ENCODE data around the gene P3H4. TPM values are rescaled to one million over a fixed set of nuclear protein-coding genes. Genes with fewer than 3 reads are reported as not detected.

P3H4 gene
- total and polyA plus RNA-seq, 2 donors (not counting 3 experiments of a cell fraction or from before 2014, with no cell fraction given) = 39.2 to 58.3 TPM

DNA sequence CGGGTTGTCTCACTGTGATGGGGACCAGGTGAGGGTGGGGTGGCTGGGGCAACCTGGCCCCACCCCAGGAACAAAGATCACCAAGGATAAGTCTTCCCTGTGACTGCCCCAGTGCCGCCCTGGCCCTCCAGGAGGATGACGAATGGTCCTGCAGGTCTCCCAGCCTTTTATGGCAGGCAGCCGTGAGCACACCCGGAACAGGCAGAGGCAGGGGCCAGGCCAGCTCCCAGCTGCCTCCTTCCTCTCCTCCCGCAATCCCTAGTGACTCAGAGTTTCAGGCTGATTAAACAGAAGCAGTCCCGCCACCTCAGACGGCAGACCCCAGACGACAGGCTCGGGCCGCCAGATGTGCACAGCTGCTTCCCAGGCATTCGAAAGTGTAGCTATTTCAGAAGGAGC, 38.6 kb downstream of the P3H4 start:
- H3K79me2 ChIP-seq (ENCODE audit: control insufficient read depth, insufficient read depth, low read length) = no peaks in the 10 kb centered on the region
- H3K27me3 ChIP-seq (ENCODE audit: control insufficient read depth in 2 of 2, insufficient read depth in 2 of 2, low read length in 2 of 2) = no peaks in the 10 kb centered on the region
- no peaks in the 10 kb centered on the region for H3K9me1 ChIP-seq (replicated peaks; ENCODE audit: control insufficient read depth, extremely low read depth, insufficient read depth, low read length)
- peak; percentile 97 for FAIRE-seq
- BruUV-seq (replicated peaks) = no TSS peak
- H4K20me1 ChIP-seq (replicated peaks; ENCODE audit: control insufficient read depth, extremely low read depth, insufficient read depth, low read length) = no peaks in the 10 kb centered on the region
- TF ChIP-seq EZH2 (IDR thresholded peaks at IDR 0.05; ENCODE audit: borderline replicate concordance, low read depth, low read length, severe bottlenecking) = no peak
- TF ChIP-seq, protein P1, sequence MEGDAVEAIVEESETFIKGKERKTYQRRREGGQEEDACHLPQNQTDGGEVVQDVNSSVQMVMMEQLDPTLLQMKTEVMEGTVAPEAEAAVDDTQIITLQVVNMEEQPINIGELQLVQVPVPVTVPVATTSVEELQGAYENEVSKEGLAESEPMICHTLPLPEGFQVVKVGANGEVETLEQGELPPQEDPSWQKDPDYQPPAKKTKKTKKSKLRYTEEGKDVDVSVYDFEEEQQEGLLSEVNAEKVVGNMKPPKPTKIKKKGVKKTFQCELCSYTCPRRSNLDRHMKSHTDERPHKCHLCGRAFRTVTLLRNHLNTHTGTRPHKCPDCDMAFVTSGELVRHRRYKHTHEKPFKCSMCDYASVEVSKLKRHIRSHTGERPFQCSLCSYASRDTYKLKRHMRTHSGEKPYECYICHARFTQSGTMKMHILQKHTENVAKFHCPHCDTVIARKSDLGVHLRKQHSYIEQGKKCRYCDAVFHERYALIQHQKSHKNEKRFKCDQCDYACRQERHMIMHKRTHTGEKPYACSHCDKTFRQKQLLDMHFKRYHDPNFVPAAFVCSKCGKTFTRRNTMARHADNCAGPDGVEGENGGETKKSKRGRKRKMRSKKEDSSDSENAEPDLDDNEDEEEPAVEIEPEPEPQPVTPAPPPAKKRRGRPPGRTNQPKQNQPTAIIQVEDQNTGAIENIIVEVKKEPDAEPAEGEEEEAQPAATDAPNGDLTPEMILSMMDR (IDR thresholded peaks at IDR 0.05; ENCODE audit: extremely low read depth in 1 of 2, insufficient read depth in 1 of 2, low read depth in 1 of 2, low read length in 2 of 2) = no peak
- TF ChIP-seq GATA2 (IDR thresholded peaks at IDR 0.05; ENCODE audit: insufficient read depth, insufficient read length, low read depth, low read length) = no peak
- TF ChIP-seq, protein P2, sequence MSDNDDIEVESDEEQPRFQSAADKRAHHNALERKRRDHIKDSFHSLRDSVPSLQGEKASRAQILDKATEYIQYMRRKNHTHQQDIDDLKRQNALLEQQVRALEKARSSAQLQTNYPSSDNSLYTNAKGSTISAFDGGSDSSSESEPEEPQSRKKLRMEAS (IDR thresholded peaks at IDR 0.05; ENCODE audit: insufficient read depth, insufficient read length) = no peak
- TF ChIP-seq FOS (IDR thresholded peaks at IDR 0.05; ENCODE audit: borderline replicate concordance, insufficient read depth, low read length) = peak; percentile 74
- no peak for TF ChIP-seq POLR2A (IDR thresholded peaks at IDR 0.05; ENCODE audit: low read depth, low read length)
- peak; percentile 71 for TF ChIP-seq POLR2AphosphoS5 (IDR thresholded peaks at IDR 0.05; ENCODE audit: insufficient read depth, low read depth, low read length)
- TF ChIP-seq JUN (IDR thresholded peaks at IDR 0.05; ENCODE audit: borderline replicate concordance, insufficient read depth, insufficient read length, low read depth) = no peak
- TF ChIP-seq MYC (IDR thresholded peaks at IDR 0.05; ENCODE audit: low read depth, low read length) = peak; percentile 1
- no peak overlapping the region for H2AFZ ChIP-seq (ENCODE audit: low read depth, low read length)
- H3K27ac ChIP-seq (ENCODE audit: insufficient read depth, low read depth, low read length) = peak overlapping the region; percentile 83
- H3K4me3 ChIP-seq (replicated peaks in 1 of 3; ENCODE audit: insufficient read depth in 1 of 3, low read depth in 1 of 3, low read length in 3 of 3) = no peak overlapping the region
- H3K36me3 ChIP-seq (ENCODE audit: control insufficient read depth in 2 of 2, extremely low read depth in 1 of 2, insufficient read depth in 2 of 2, low read length in 2 of 2) = peaks cover 8 to 46% of the 10 kb centered on the region in 2 experiments
- DNase-seq (ENCODE audit: low read depth, low spot score) = peak; percentile 91
- dilution Hi-C loops (cut with MboI; ENCODE audit: extremely low pct_ligation_motif_present, low sequenced_read_pairs) (no loop called here), intact Hi-C loops (cut with micrococcal nuclease) (loop anchor here (1.0 to 2.0 kb wide), 3 partner anchors 14 to 35 kb away; partner anchors contain the start of gene JUP)
- H3K4me2 ChIP-seq (ENCODE audit: insufficient read depth, low read length) = no peak overlapping the region
- POLR2A ChIA-PET = interaction anchor here (0.9 to 3.4 kb wide), 2 partner anchors 13 to 21 kb away, joined by 3 to 31 read pairs; partner anchors contain the start of gene JUP
- H3K4me1 ChIP-seq (ENCODE audit: control insufficient read depth, extremely low read depth, insufficient read depth, low read length) = peaks cover 45% of the 10 kb centered on the region
- H3K9me3 ChIP-seq (replicated peaks; ENCODE audit: control insufficient read depth, insufficient read depth, low read length) = no peaks in the 10 kb centered on the region
- H3K9ac ChIP-seq (replicated peaks; ENCODE audit: extremely low read depth, insufficient read depth, low read length) = peak overlapping the region; percentile 25
- CTCF ChIA-PET = interaction anchor here (0.9 to 7.7 kb wide), 7 partner anchors 12 to 92 kb away, joined by 3 to 169 read pairs (median 4); partner anchors contain the start of genes JUP and KLHL11

All from endothelial cell of umbilical vein (primary cell).